Central memory CD8-positive, alpha-beta T cell (primary cell): Measurements from ENCODE around the gene A3GALT2.

Experiments
- ATAC-seq: fragments of 150-1000 bp; cut with Tn5 transposase; replicated peaks from 2 replicates; pipeline ENCODE4 v1.10.0; 2022; ENCODE audit warnings: mild to moderate bottlenecking, moderate FRiP score, moderate number of reproducible peaks; ENCODE audit not compliant: poor library complexity, severe bottlenecking; ENCODE audit errors: extremely low read depth
- DNase-seq, 2 donors: peaks; one replicate each; pipeline ENCODE4 v3.0.0; 2021; ENCODE audit warnings: low spot score in 2 of 2
- H3K27ac Mint-ChIP-seq: one replicate; pipeline ENCODE4 v1.8.0; 2022; ENCODE audit warnings: low read depth, mild to moderate bottlenecking, moderate library complexity, mixed read lengths
- H3K27me3 Mint-ChIP-seq: one replicate; pipeline ENCODE4 v1.8.0; 2022; ENCODE audit warnings: mixed read lengths
- H3K36me3 Mint-ChIP-seq: one replicate; pipeline ENCODE4 v1.8.0; 2022; ENCODE audit warnings: mild to moderate bottlenecking, moderate library complexity, mixed read lengths; ENCODE audit not compliant: insufficient read depth
- H3K4me1 Mint-ChIP-seq: one replicate; pipeline ENCODE4 v1.8.0; 2022; ENCODE audit warnings: mixed read lengths
- H3K4me3 Mint-ChIP-seq: one replicate; pipeline ENCODE4 v1.8.0; 2022; ENCODE audit warnings: mild to moderate bottlenecking, moderate library complexity, mixed read lengths
- H3K9me3 Mint-ChIP-seq: one replicate; pipeline ENCODE4 v1.8.0; 2022; ENCODE audit warnings: mixed read lengths

The A3GALT2 gene

GRCh38 chr1:33337441-33337840 is 16.5 kb upstream of the A3GALT2 start:
- DNase-seq = no peak
- Mint-ChIP-seq H3K4me3 (no peak overlapping the region), H3K27me3 (no peaks in the 10 kb centered on the region), H3K27ac (no peak overlapping the region), H3K4me1 (peaks cover 45% of the 10 kb centered on the region), H3K9me3 (no peaks in the 10 kb centered on the region), H3K36me3 (peaks cover 9% of the 10 kb centered on the region)
- ATAC-seq = no peak

GRCh38 chr1:33336580-33336979 is 15.7 kb upstream of the A3GALT2 start:
- H3K27ac Mint-ChIP-seq = no peak overlapping the region

GRCh38 chr1:33335020-33335419 is 14.1 kb upstream of the A3GALT2 start:
- Mint-ChIP-seq H3K4me1 (peaks cover 31% of the 10 kb centered on the region), H3K4me3 (no peak overlapping the region), H3K27ac (peak overlapping the region; percentile 78), H3K9me3 (no peaks in the 10 kb centered on the region), H3K36me3 (peaks cover 21% of the 10 kb centered on the region), H3K27me3 (no peaks in the 10 kb centered on the region)
- DNase-seq (no peak), ATAC-seq (no peak)

More at GRCh38 chr1:33336580-33336979, 15.7 kb upstream of the A3GALT2 start:
- Mint-ChIP-seq H3K9me3 (no peaks in the 10 kb centered on the region), H3K36me3 (peaks cover 17% of the 10 kb centered on the region), H3K4me3 (no peak overlapping the region), H3K4me1 (peaks cover 45% of the 10 kb centered on the region), H3K27me3 (no peaks in the 10 kb centered on the region)
- DNase-seq = no peak
- no peak for ATAC-seq

- DNase-seq (no peak), ATAC-seq (no peak)
- Mint-ChIP-seq H3K36me3 (peaks cover 26% of the 10 kb centered on the region), H3K9me3 (no peaks in the 10 kb centered on the region), H3K4me3 (no peak overlapping the region), H3K27ac (no peak overlapping the region), H3K27me3 (no peaks in the 10 kb centered on the region), H3K4me1 (peaks cover 28% of the 10 kb centered on the region)
These were observed 13.2 kb upstream of the A3GALT2 start for GRCh38 chr1:33334081-33334552.

GRCh38 chr1:33332881-33333280 is 12.0 kb upstream of the A3GALT2 start:
- ATAC-seq = no peak
- H3K27ac Mint-ChIP-seq = no peak overlapping the region
- no peaks in the 10 kb centered on the region for H3K27me3 Mint-ChIP-seq
- no peak overlapping the region for H3K4me3 Mint-ChIP-seq
- DNase-seq = no peak
- H3K9me3 Mint-ChIP-seq = no peaks in the 10 kb centered on the region
- H3K4me1 Mint-ChIP-seq = peaks cover 15% of the 10 kb centered on the region
- H3K36me3 Mint-ChIP-seq = peaks cover 37% of the 10 kb centered on the region

GRCh38 chr1:33332357-33332789 is 11.5 kb upstream of the A3GALT2 start:
- no peaks in the 10 kb centered on the region for H3K27me3 Mint-ChIP-seq
- H3K27ac Mint-ChIP-seq = no peak overlapping the region
- H3K4me1 Mint-ChIP-seq = peaks cover 13% of the 10 kb centered on the region
- ATAC-seq (no peak), DNase-seq (no peak)
- no peaks in the 10 kb centered on the region for H3K9me3 Mint-ChIP-seq
- peaks cover 41% of the 10 kb centered on the region for H3K36me3 Mint-ChIP-seq
- no peak overlapping the region for H3K4me3 Mint-ChIP-seq

- DNase-seq = no peak
- H3K36me3 Mint-ChIP-seq = peaks cover 47% of the 10 kb centered on the region
- no peaks in the 10 kb centered on the region for H3K9me3 Mint-ChIP-seq
- H3K4me3 Mint-ChIP-seq = no peak overlapping the region
- H3K27me3 Mint-ChIP-seq = no peaks in the 10 kb centered on the region
- H3K4me1 Mint-ChIP-seq = peaks cover 13% of the 10 kb centered on the region
- no peak overlapping the region for H3K27ac Mint-ChIP-seq
- ATAC-seq = no peak
These were observed 10.8 kb upstream of the A3GALT2 start for GRCh38 chr1:33331444-33332356.

GRCh38 chr1:33330906-33331305 is 10.0 kb upstream of the A3GALT2 start:
- H3K36me3 Mint-ChIP-seq = peaks cover 48% of the 10 kb centered on the region
- DNase-seq = no peak
- H3K9me3 Mint-ChIP-seq = no peaks in the 10 kb centered on the region
- no peaks in the 10 kb centered on the region for H3K27me3 Mint-ChIP-seq
- ATAC-seq = no peak
- no peak overlapping the region for H3K27ac Mint-ChIP-seq
- H3K4me1 Mint-ChIP-seq = peaks cover 7% of the 10 kb centered on the region
- H3K4me3 Mint-ChIP-seq = no peak overlapping the region

GRCh38 chr1:33330361-33330890 is 9.5 kb upstream of the A3GALT2 start:
- DNase-seq = no peak
- Mint-ChIP-seq H3K9me3 (no peaks in the 10 kb centered on the region), H3K4me3 (no peak overlapping the region), H3K36me3 (peaks cover 49% of the 10 kb centered on the region), H3K27me3 (no peaks in the 10 kb centered on the region), H3K27ac (no peak overlapping the region), H3K4me1 (peaks cover 7% of the 10 kb centered on the region)
- no peak for ATAC-seq

- Mint-ChIP-seq H3K36me3 (peaks cover 54% of the 10 kb centered on the region), H3K27me3 (no peaks in the 10 kb centered on the region), H3K27ac (no peak overlapping the region), H3K9me3 (no peaks in the 10 kb centered on the region), H3K4me1 (peaks cover under 1% of the 10 kb centered on the region), H3K4me3 (no peak overlapping the region)
- ATAC-seq = no peak
- DNase-seq = no peak
These were observed 8.9 kb upstream of the A3GALT2 start for GRCh38 chr1:33329600-33330305.

- Mint-ChIP-seq H3K27me3 (no peaks in the 10 kb centered on the region), H3K27ac (no peak overlapping the region), H3K4me1 (no peaks in the 10 kb centered on the region), H3K36me3 (peaks cover 57% of the 10 kb centered on the region), H3K9me3 (no peaks in the 10 kb centered on the region), H3K4me3 (no peak overlapping the region)
- no peak for DNase-seq
- no peak for ATAC-seq
These were observed 7.9 kb upstream of the A3GALT2 start for GRCh38 chr1:33328817-33329216.

GRCh38 chr1:33327587-33328325 is 6.9 kb upstream of the A3GALT2 start:
- Mint-ChIP-seq H3K4me1 (no peaks in the 10 kb centered on the region), H3K4me3 (no peak overlapping the region), H3K9me3 (no peaks in the 10 kb centered on the region), H3K27ac (no peak overlapping the region), H3K27me3 (no peaks in the 10 kb centered on the region), H3K36me3 (peaks cover 59% of the 10 kb centered on the region)
- no peak for DNase-seq
- no peak for ATAC-seq
